Lower leg skin (tissue), 3 donors: Measurements from ENCODE around the gene PCSK6.

ENCODE experiments used
- CTCF ChIP-seq, 3 donors: fragments of 450-650 bp; IDR thresholded peaks; one replicate each; pipeline ENCODE4 v1.5.1; 2016; ENCODE audit warnings: antibody characterized with exemption in 3 of 3, mild to moderate bottlenecking in 3 of 3, moderate library complexity in 2 of 3
- POLR2A ChIP-seq, 2 donors: fragments of 450-650 bp; IDR thresholded peaks; one replicate each; pipeline ENCODE4 v1.6.1; 2016 to 2017; ENCODE audit warnings: antibody characterized with exemption in 2 of 2, mild to moderate bottlenecking in 1 of 2, moderate library complexity in 1 of 2

GRCh38 chr15:101481917-101482525 lies 7.5 kb downstream of the PCSK6 start:
- TF ChIP-seq CTCF (IDR thresholded peaks at IDR 0.05) (no peak), POLR2A (IDR thresholded peaks at IDR 0.05) (no peak)
